Measurements from ENCODE around the gene KLHL2. TPM values are rescaled to one million over a fixed set of nuclear protein-coding genes. Genes with fewer than 3 reads are reported as not detected.
"Not testable (repeated sequence)": the region's sequence is repeated elsewhere in the genome, so short reads cannot be mapped to it uniquely, and the experiment has no call there.

The KLHL2 gene
- total RNA-seq, 3 donors from 2014 or later = 20.2 to 60.4 (median 38.0) TPM

GRCh38 chr4:165331823-165332222 is 124.5 kb downstream of the KLHL2 start:
- TF ChIP-seq POLR2AphosphoS5 (IDR thresholded peaks at IDR 0.05) (no peak), POLR2A (IDR thresholded peaks at IDR 0.05) (no peak), CTCF (IDR thresholded peaks at IDR 0.05) (no peak)
- H3K36me3 ChIP-seq = no peaks in the 10 kb centered on the region
- H3K27me3 ChIP-seq = no peaks in the 10 kb centered on the region
- H3K27ac ChIP-seq = no peak overlapping the region
- DNase-seq (ENCODE audit: low spot score in 2 of 2) = no peak
- H3K9me3 ChIP-seq = no peaks in the 10 kb centered on the region
- H3K4me3 ChIP-seq = no peak overlapping the region
- no peaks in the 10 kb centered on the region for H3K4me1 ChIP-seq
- intact Hi-C loops (cut with DNase I; ENCODE audit: low total_unique reads) = no loop called here

GRCh38 chr4:165332502-165332901 is 125.1 kb downstream of the KLHL2 start:
- intact Hi-C loops (cut with DNase I; ENCODE audit: low total_unique reads) = no loop called here
- DNase-seq (ENCODE audit: low spot score in 2 of 2) = no peak
- TF ChIP-seq POLR2A (IDR thresholded peaks at IDR 0.05) = no peak
- no peak for TF ChIP-seq CTCF (IDR thresholded peaks at IDR 0.05)
- TF ChIP-seq POLR2AphosphoS5 (IDR thresholded peaks at IDR 0.05) = no peak
- Histone ChIP-seq H3K4me3 (no peak overlapping the region), H3K36me3 (no peaks in the 10 kb centered on the region), H3K27ac (no peak overlapping the region), H3K9me3 (no peaks in the 10 kb centered on the region), H3K27me3 (no peaks in the 10 kb centered on the region), H3K4me1 (no peaks in the 10 kb centered on the region)

GRCh38 chr4:165335163-165335703 is 127.9 kb downstream of the KLHL2 start:
- TF ChIP-seq POLR2AphosphoS5 (IDR thresholded peaks at IDR 0.05) = no peak
- TF ChIP-seq POLR2A (IDR thresholded peaks at IDR 0.05) = no peak
- no peak for TF ChIP-seq CTCF (IDR thresholded peaks at IDR 0.05)
- H3K27ac ChIP-seq = no peak overlapping the region
- no peaks in the 10 kb centered on the region for H3K4me1 ChIP-seq
- no peaks in the 10 kb centered on the region for H3K9me3 ChIP-seq
- no peak overlapping the region for H3K4me3 ChIP-seq
- peaks cover 3% of the 10 kb centered on the region for H3K36me3 ChIP-seq
- DNase-seq (ENCODE audit: low spot score in 2 of 2) = no peak
- H3K27me3 ChIP-seq = no peaks in the 10 kb centered on the region
- intact Hi-C loops (cut with DNase I; ENCODE audit: low total_unique reads) = no loop called here

GRCh38 chr4:165336743-165337142 is 129.4 kb downstream of the KLHL2 start:
- Histone ChIP-seq H3K36me3 (peaks cover 3% of the 10 kb centered on the region), H3K27me3 (no peaks in the 10 kb centered on the region), H3K9me3 (no peaks in the 10 kb centered on the region), H3K4me3 (no peak overlapping the region), H3K4me1 (no peaks in the 10 kb centered on the region), H3K27ac (no peak overlapping the region)
- intact Hi-C loops (cut with DNase I; ENCODE audit: low total_unique reads) = no loop called here
- no peak for DNase-seq (ENCODE audit: low spot score in 2 of 2)
- TF ChIP-seq POLR2AphosphoS5 (IDR thresholded peaks at IDR 0.05) (no peak), POLR2A (IDR thresholded peaks at IDR 0.05) (no peak), CTCF (IDR thresholded peaks at IDR 0.05) (no peak)

GRCh38 chr4:165342340-165342739 is 135.0 kb downstream of the KLHL2 start:
- H3K4me1 ChIP-seq; H3K4me3 ChIP-seq; DNase-seq (ENCODE audit: low spot score in 2 of 2); intact Hi-C loops (cut with DNase I; ENCODE audit: low total_unique reads); H3K27me3 ChIP-seq; H3K9me3 ChIP-seq; H3K27ac ChIP-seq; H3K36me3 ChIP-seq: not testable (repeated sequence)
